HCT116 (cell line): ENCODE results near the gene KIRREL2. TPM values are rescaled to one million over a fixed set of nuclear protein-coding genes. Genes with fewer than 3 reads are reported as not detected.

Experiments
- ATAC-seq: fragments of 200-7000 bp; cut with Tn5 transposase; 2 replicates; pipeline ENCODE4 v1.9.1; 2020; ENCODE audit warnings: mild to moderate bottlenecking, moderate library complexity
- BruUV-seq: library from RNA; stranded (reverse); fragments of 400-500 nt; replicated peaks from 2 replicates; lab custom pipeline; 2021; lab: Mats Ljungman, UMichigan
- CTCF ChIA-PET: fragments of 300-600 bp; sonication (Branson Sonifier 250); formaldehyde crosslinking; loops from one replicate; lab custom pipeline; 2021; ENCODE audit warnings: antibody characterized with exemption; lab: Charles Lee
- POLR2A ChIA-PET: fragments of 300-600, 350-600 bp; sonication (Branson Sonifier 250); formaldehyde crosslinking; loops from one replicate; lab custom pipeline; 2021; ENCODE audit warnings: antibody characterized with exemption; lab: Charles Lee
- RAD21 ChIA-PET, 2 experiments: fragments of 300-600 bp; sonication (Branson Sonifier 250); formaldehyde crosslinking; loops; one replicate each; lab custom pipeline; 2023; ENCODE audit warnings: low total read pairs in 2 of 2; ENCODE audit not compliant: uncharacterized antibody in 2 of 2, unreplicated experiment in 2 of 2, low non-redundant PET in 1 of 2; lab: Charles Lee
- DNase-seq: peaks from one replicate; pipeline ENCODE4 v3.0.0-alpha.2; 2010; ENCODE audit warnings: low read depth, low spot score
- H2AFZ ChIP-seq: fragments of 200-600 bp; shearing (Covaris generic), sonication (generic); 2 replicates; pipeline ENCODE4 v1.6.1; 2017; ENCODE audit warnings: low read depth, mixed run types, mixed read lengths, antibody characterized with exemption, low read length; ENCODE audit not compliant: poor library complexity, severe bottlenecking
- H3K27ac ChIP-seq: 2 replicates; pipeline ENCODE4 v1.5.1; 2012; ENCODE audit warnings: low read depth, low read length
- H3K27me3 ChIP-seq: fragments of 200-600 bp; sonication (generic); 2 replicates; pipeline ENCODE4 v1.6.1; 2016; ENCODE audit warnings: mixed run types, low read length, mixed read lengths; ENCODE audit not compliant: insufficient read depth
- H3K36me3 ChIP-seq, 2 experiments: fragments of 200-500 bp in 1 of 2; fragments of 200-600 bp in 1 of 2; sonication (Bioruptor generic) in 1 of 2; sonication (generic) in 1 of 2; 2 replicates each; pipeline versions ENCODE4 v1.5.1 to v1.6.1; 2014 to 2016; ENCODE audit warnings: low read length in 2 of 2, inconsistent platforms in 1 of 2, mixed read lengths in 1 of 2, mixed run types in 1 of 2; ENCODE audit not compliant: insufficient read depth in 2 of 2, control insufficient read depth in 1 of 2
- H3K4me1 ChIP-seq, 2 experiments: fragments of 200-600 bp in 1 of 2; sonication (generic) in 1 of 2; 2 replicates each; pipeline versions ENCODE4 v1.5.1 to v1.6.1; 2012 to 2017; ENCODE audit warnings: low read length in 2 of 2, inconsistent platforms in 1 of 2, mild to moderate bottlenecking in 1 of 2, mixed read lengths in 1 of 2, mixed run types in 1 of 2, moderate library complexity in 1 of 2; ENCODE audit not compliant: insufficient read depth in 2 of 2, control insufficient read depth in 1 of 2
- H3K4me2 ChIP-seq: fragments of 200-600 bp; sonication (generic); 2 replicates; pipeline ENCODE4 v1.6.1; 2017; ENCODE audit warnings: mixed run types, low read length, mixed read lengths
- H3K4me3 ChIP-seq, 2 experiments: fragments of 200-600 bp in 1 of 2; sonication (generic) in 1 of 2; replicated peaks in 1 of 2; 2 replicates each; pipeline ENCODE4 v1.5.1; 2011 to 2016; ENCODE audit warnings: low read length in 2 of 2, control low read depth in 1 of 2, low read depth in 1 of 2, mild to moderate bottlenecking in 1 of 2, mixed read lengths in 1 of 2, mixed run types in 1 of 2
- H3K79me2 ChIP-seq: fragments of 200-600 bp; sonication (generic); 2 replicates; pipeline ENCODE4 v1.6.1; 2017; ENCODE audit warnings: mild to moderate bottlenecking, mixed run types, low read length, moderate library complexity, mixed read lengths; ENCODE audit not compliant: insufficient read depth
- H3K9ac ChIP-seq: fragments of 200-600 bp; sonication (generic); 2 replicates; pipeline ENCODE4 v1.6.1; 2016; ENCODE audit warnings: low read length, mixed read lengths
- H3K9me2 ChIP-seq: fragments of 200-600 bp; sonication (generic), shearing (Covaris generic); 2 replicates; pipeline ENCODE4 v1.6.1; 2017; ENCODE audit warnings: mixed run types, mild to moderate bottlenecking, moderate library complexity; ENCODE audit not compliant: insufficient read depth
- H3K9me3 ChIP-seq, 2 experiments: fragments of 200-500 bp in 1 of 2; fragments of 200-600 bp in 1 of 2; sonication (Bioruptor generic) in 1 of 2; sonication (generic) in 1 of 2; 2 replicates each; pipeline ENCODE4 v1.6.1; 2014 to 2017; ENCODE audit warnings: low read length in 2 of 2, mixed read lengths in 2 of 2, inconsistent platforms in 1 of 2, low read depth in 1 of 2, mild to moderate bottlenecking in 1 of 2, mixed run types in 1 of 2, moderate library complexity in 1 of 2; ENCODE audit not compliant: control insufficient read depth in 1 of 2, insufficient read depth in 1 of 2
- H4K20me1 ChIP-seq: fragments of 200-600 bp; sonication (generic), shearing (Covaris generic); 2 replicates; pipeline ENCODE4 v1.6.1; 2017; ENCODE audit warnings: mixed run types, mild to moderate bottlenecking, moderate library complexity; ENCODE audit not compliant: insufficient read depth
- EGR1 ChIP-seq: IDR thresholded peaks from 2 replicates; pipeline ENCODE4 v1.6.1; 2012; ENCODE audit warnings: low read depth
- EZH2 ChIP-seq: fragments of 200-600 bp; sonication (generic); IDR thresholded peaks from 2 replicates; pipeline ENCODE4 v1.6.1; 2017; ENCODE audit warnings: antibody characterized with exemption, mixed run types
- POLR2A ChIP-seq: IDR thresholded peaks from 2 replicates; pipeline ENCODE4 v1.7.0; 2011; ENCODE audit warnings: borderline replicate concordance; ENCODE audit not compliant: insufficient read depth, insufficient read length; ENCODE audit errors: extremely low read depth
- POLR2AphosphoS5 ChIP-seq: IDR thresholded peaks from 2 replicates; pipeline ENCODE4 v1.6.1; 2011; ENCODE audit warnings: mild to moderate bottlenecking, low read depth, low read length, moderate library complexity
- RAD21 ChIP-seq: IDR thresholded peaks from 2 replicates; pipeline ENCODE4 v1.6.1; 2012; ENCODE audit warnings: low read depth, mild to moderate bottlenecking
- REST ChIP-seq: IDR thresholded peaks from 2 replicates; pipeline ENCODE4 v1.6.1; 2012; ENCODE audit warnings: low read depth
- SIN3A ChIP-seq: IDR thresholded peaks from 2 replicates; pipeline ENCODE4 v1.6.1; 2012; ENCODE audit warnings: low read depth
- YY1 ChIP-seq: IDR thresholded peaks from 2 replicates; pipeline ENCODE4 v1.6.1; 2011; ENCODE audit warnings: low read length, low read depth, moderate library complexity, mild to moderate bottlenecking; ENCODE audit not compliant: insufficient replicate concordance; ENCODE audit errors: extremely low read depth
- ZBTB33 ChIP-seq: IDR thresholded peaks from 2 replicates; pipeline ENCODE4 v1.6.1; 2011; ENCODE audit warnings: mild to moderate bottlenecking, low read length, moderate library complexity; ENCODE audit not compliant: insufficient replicate concordance; ENCODE audit errors: extremely low read depth
- ZFX ChIP-seq: fragments of 450-650 bp; IDR thresholded peaks from 2 replicates; pipeline ENCODE4 v1.6.1; 2017
- intact Hi-C: fragments of 100-400 bp; cut with micrococcal nuclease; formaldehyde crosslinking; loops from 2 replicates; pipeline ENCODE4 v1.10.0; 2022
- total RNA-seq: library from RNA; stranded (reverse); gene quantifications from one replicate; pipeline ENCODE4 v1.2.1, GENCODE V29; 2021; ENCODE audit not compliant: unreplicated experiment

The KIRREL2 gene
- total RNA-seq, 1 experiment from 2014 or later, result 1.3 TPM

GRCh38 chr19:35852029-35852780, 4.5 kb upstream of the KIRREL2 start, which contains the start of gene NPHS1:
Gene NPHS1 (minus strand): TSS chr19:35852504. CDS start chr19:35851837, 667 bp downstream.
- ATAC-seq (no peak), DNase-seq (no peak)
- H3K36me3 ChIP-seq, result no peaks in the 10 kb centered on the region
- ChIA-PET POLR2A (no interaction called here), RAD21 (no interaction called here), CTCF (no interaction called here)
- BruUV-seq, result no TSS peak
- no peak within 1 kb of the TSS for H3K9ac ChIP-seq
- intact Hi-C loops, result no loop called here
- H2AFZ ChIP-seq, result no peak within 1 kb of the TSS
- no peaks in the 10 kb centered on the region for H3K9me3 ChIP-seq
- 0 out of 4 replicates have a peak, but pooled peaks cover 0 to 2% of the 10 kb centered on the region in 2 experiments for H3K4me1 ChIP-seq
- H3K4me2 ChIP-seq, result no peak within 1 kb of the TSS
- no peaks in the 10 kb centered on the region for H3K9me2 ChIP-seq
- H3K27me3 ChIP-seq, result no peaks in the 10 kb centered on the region
- H3K4me3 ChIP-seq, result 0 out of 4 replicates have a peak within 1 kb of the TSS, but pooled peaks of 1 of the 2 experiments have one; percentile 7
- no peak for TF ChIP-seq POLR2AphosphoS5
- TF ChIP-seq REST, result no peak
- no peak for TF ChIP-seq YY1
- TF ChIP-seq ZFX, result no peak
- TF ChIP-seq EZH2, result no peak
- no peak for TF ChIP-seq POLR2A
- TF ChIP-seq RAD21, result no peak
- TF ChIP-seq ZBTB33, result no peak
- TF ChIP-seq EGR1, result no peak
- TF ChIP-seq SIN3A, result no peak
- H3K79me2 ChIP-seq, result no peaks in the 10 kb centered on the region
- no peak within 1 kb of the TSS for H3K27ac ChIP-seq
- no peaks in the 10 kb centered on the region for H4K20me1 ChIP-seq
